ENCODE measurements around the gene LRCOL1. TPM values are rescaled to one million over a fixed set of nuclear protein-coding genes. Genes with fewer than 3 reads are reported as not detected.

Gene LRCOL1
- total RNA-seq, 1 donor: not detected

- peak overlapping the region; percentile 72 for H3K4me3 ChIP-seq (ENCODE audit: low read depth, low read length)
- TF ChIP-seq CTCF (IDR thresholded peaks at IDR 0.05; ENCODE audit: insufficient read depth, low read length): no peak
- no peak for DNase-seq (ENCODE audit: low read depth)
These were observed 50.6 kb downstream of the LRCOL1 start for GRCh38 chr12:132559652-132560363.

- peak overlapping the region; percentile 72 for H3K4me3 ChIP-seq (ENCODE audit: low read depth, low read length)
- TF ChIP-seq CTCF (IDR thresholded peaks at IDR 0.05; ENCODE audit: insufficient read depth, low read length): no peak
- no peak for DNase-seq (ENCODE audit: low read depth)
These were observed 51.3 kb downstream of the LRCOL1 start for GRCh38 chr12:132558861-132559623.

- DNase-seq (ENCODE audit: low read depth): no peak
- TF ChIP-seq CTCF (IDR thresholded peaks at IDR 0.05; ENCODE audit: insufficient read depth, low read length): no peak
- H3K4me3 ChIP-seq (ENCODE audit: low read depth, low read length): no peak overlapping the region
These were observed 52.1 kb downstream of the LRCOL1 start for GRCh38 chr12:132558042-132558856.

- no peak for TF ChIP-seq CTCF (IDR thresholded peaks at IDR 0.05; ENCODE audit: insufficient read depth, low read length)
- no peak overlapping the region for H3K4me3 ChIP-seq (ENCODE audit: low read depth, low read length)
- DNase-seq (ENCODE audit: low read depth): no peak
These were observed 52.9 kb downstream of the LRCOL1 start for GRCh38 chr12:132557291-132558015.

GRCh38 chr12:132556801-132557200 lies 53.6 kb downstream of the LRCOL1 start:
- no peak for TF ChIP-seq CTCF (IDR thresholded peaks at IDR 0.05; ENCODE audit: insufficient read depth, low read length)
- H3K4me3 ChIP-seq (ENCODE audit: low read depth, low read length): no peak overlapping the region
- DNase-seq (ENCODE audit: low read depth): no peak

- no peak overlapping the region for H3K4me3 ChIP-seq (ENCODE audit: low read depth, low read length)
- TF ChIP-seq CTCF (IDR thresholded peaks at IDR 0.05; ENCODE audit: insufficient read depth, low read length): no peak
- no peak for DNase-seq (ENCODE audit: low read depth)
These were observed 54.2 kb downstream of the LRCOL1 start for GRCh38 chr12:132556216-132556615.

All from fibroblast of the aortic adventitia (primary cell).